Brain pericyte (primary cell): Measurements from ENCODE around the gene TENM4.

ENCODE experiments used
- DNase-seq: peaks from one replicate; pipeline ENCODE4 v3.0.0-alpha.2; 2012; ENCODE audit warnings: low read depth, low spot score

The TENM4 gene

DNA sequence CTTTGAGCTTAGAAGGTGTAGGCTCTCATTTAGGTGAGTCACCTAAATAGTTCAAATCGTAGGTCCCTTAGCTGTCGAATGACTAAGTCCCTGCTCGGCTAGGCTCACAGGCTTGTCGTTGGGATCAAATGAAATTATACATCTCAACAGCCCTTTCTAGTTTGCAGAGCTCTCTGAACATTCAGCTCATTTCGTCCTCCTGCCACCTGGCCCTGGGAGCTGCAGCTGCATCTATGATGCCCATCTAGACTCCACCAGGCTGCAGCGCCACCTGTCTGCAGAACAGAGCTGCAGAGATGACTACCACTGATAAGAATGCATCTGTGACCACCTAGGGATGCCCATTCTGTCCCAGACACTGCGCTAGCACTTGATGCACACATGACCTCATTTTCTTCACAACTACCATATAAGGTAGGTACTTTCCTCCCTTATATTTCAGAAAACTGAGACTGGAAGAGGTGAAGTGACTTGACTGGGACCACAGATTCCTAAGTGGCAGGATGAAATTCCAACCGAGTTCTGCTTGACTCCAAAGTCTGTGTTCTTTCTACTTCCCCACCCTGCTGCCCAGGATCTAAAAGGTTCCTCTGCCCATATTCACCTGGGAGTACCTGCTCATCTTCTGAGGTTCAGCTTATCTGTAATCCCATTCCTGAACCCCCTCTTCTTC, 725.1 kb downstream of the TENM4 start:
- no peak for DNase-seq

DNA sequence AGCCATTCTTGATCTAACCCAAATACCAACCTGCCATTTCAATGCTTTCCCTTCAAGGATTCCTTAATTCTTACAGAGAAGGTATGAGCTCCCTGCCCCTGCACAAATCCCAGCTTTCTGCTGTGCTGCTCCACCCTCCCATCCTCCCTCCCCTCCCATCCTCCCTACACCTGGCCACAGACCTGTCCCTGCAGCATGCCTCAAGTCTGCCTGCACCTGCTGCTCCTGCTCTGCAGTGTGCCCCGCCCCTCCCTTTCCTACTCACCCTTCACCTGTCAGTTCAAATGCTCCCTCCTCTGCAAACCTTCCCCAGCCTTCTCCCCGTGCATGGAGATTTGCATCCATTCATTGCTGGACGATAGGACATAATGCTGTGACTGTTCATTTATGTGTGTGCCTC, 726.3 kb downstream of the TENM4 start:
- DNase-seq = no peak

DNA sequence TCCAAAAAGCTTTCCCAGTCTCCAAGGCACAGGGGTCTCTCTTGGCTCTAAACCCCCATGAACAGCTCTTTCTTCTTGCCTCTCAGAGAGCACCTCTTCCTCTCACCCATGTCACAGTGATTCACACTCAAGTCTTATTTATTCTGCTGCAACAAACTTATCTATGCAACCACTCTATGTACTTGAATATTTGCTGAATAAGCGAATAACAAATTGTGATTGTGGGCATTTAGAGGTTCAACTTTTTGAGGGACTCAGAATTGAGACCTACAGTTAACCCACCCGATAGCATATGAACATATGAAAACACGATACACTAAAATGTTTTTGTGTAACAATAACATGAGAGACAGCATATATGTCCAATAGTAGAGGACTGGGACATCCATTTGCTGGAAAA, 729.1 kb downstream of the TENM4 start:
- no peak for DNase-seq

DNA sequence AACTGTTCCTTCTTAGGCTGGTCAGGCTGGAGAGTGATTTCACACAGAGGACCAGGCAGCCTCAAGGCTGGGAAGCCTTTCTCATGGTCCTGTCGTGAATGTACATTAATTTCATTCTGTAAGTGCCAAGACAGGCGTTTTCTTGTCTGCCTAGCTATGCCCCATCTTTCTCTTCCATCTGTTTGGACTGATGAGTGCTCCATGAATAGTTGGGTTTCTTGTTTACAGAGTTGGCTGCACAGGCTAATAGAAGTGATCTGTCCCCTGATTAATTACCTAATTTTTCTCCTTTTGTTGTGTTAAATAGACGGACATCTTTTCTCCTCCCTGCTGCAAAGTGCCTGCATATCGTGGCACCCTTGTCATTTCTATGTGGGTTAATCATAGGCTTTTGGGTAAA, 730.4 kb downstream of the TENM4 start:
- DNase-seq = no peak

DNA sequence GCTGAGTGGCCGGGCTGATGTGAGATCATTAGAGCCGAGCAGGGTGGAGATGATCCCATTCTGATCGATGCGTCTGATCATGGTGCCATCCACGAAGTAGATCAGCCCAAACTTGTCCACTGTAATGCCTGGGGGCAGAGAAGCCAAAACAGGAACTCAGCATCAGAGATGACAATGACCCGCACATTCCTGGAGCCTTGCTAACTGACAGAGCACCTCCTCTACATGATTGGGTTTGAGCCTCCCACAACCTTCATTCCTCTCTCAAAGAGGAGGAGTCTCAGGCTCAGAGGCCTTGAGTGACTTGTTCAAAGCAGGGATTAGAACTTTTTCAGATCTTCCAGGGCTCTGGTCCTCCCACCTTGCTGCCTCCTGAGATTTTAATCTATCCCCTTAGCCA, 732.4 kb downstream of the TENM4 start:
- DNase-seq = no peak

- DNase-seq = no peak
Observed at GRCh38 chr11:78706551-78706950, 734.3 kb downstream of the TENM4 start.

DNA sequence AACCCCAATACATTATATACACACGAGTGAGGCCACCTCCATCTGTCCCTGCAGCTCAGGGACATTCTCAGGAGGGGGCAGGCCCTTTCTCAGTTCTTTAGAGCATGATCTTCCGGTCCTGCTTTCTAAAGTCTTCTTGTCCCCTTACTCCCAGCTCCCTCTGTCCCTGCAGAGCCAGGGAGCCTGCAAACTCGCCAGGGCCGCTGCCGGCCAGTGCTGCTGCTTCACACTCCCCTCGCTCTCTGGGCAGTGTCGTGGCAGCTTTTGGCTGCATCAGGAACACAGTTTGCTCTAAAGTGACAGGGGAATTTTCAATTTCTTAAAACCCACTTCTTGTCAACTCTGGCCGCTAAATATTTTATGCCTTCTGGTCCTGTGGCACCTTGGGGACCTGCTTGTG, 736.0 kb downstream of the TENM4 start:
- DNase-seq = no peak

- no peak for DNase-seq
Observed at GRCh38 chr11:78699609-78700135, 741.2 kb downstream of the TENM4 start.

DNA sequence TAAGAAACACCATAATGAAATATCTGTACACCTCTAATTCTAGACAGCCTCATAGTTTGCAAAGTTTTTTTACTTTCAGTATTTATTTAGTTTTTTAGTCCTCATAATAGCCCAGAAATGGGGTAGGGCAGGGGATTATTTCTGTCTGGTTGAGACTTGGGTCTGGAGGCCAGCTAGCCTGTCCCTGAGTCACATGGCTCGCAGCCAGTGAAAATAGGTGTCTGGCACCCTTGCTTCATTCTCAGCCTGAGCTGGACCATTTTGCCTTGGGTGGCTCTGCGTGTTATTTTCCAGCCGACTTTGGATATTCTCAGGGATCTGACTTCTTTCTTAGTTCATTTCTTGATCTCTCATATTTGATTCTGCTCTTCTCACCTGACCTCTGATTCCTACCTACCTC, 742.2 kb downstream of the TENM4 start:
- no peak for DNase-seq

- DNase-seq = no peak
Observed at GRCh38 chr11:78696177-78696576, 744.7 kb downstream of the TENM4 start.

DNA sequence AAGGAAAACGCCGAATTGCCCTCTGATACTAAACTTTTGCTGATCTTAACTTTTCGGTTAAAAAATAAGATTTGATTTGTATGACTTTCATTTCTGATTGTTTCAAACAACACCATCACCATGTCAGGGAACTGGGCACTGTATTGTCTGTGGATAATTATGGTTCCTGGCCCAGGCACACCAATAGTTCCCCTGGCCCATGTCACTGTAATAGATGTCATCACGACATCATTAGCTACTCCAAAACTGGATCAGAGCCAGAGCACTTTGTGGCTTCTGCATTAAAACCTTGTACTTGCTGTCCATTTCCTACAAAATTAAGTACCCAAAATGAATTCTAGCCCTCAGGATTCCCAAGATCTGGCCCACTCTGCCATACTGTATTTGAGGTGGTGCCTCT, 746.7 kb downstream of the TENM4 start:
- DNase-seq = no peak

- no peak for DNase-seq
Observed at GRCh38 chr11:78691215-78691614, 749.6 kb downstream of the TENM4 start.

DNA sequence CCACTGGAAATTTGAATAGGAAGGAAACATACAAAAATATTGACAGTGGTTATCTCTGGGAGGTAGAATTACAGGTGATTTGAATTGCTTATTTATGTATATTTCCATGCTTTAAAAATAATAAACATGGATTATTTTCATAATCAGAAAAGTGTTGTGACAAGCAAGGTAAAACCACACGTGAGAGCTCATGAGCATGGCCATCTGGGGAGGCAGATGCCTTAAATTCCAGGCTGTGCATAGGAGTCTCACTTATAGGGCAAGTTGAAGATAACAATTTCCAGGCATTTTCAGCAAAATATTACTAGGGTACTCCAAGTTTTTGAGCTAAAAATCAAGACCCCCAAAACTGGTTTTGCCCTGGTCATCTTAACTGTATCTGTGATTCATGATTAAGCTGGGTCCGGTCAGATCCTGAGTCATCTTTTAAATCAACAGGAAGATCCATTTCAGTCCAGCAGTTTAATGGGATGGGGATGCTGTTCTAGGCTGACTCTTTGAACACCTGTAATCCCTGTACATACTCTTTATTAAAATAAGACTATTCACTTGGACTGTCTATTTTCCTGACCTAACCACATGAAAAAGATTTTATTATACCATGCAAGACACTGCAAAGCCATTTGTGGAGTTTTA, 750.4 kb downstream of the TENM4 start:
- DNase-seq = no peak

GRCh38 chr11:78689585-78690153, 751.2 kb downstream of the TENM4 start:
- no peak for DNase-seq

DNA sequence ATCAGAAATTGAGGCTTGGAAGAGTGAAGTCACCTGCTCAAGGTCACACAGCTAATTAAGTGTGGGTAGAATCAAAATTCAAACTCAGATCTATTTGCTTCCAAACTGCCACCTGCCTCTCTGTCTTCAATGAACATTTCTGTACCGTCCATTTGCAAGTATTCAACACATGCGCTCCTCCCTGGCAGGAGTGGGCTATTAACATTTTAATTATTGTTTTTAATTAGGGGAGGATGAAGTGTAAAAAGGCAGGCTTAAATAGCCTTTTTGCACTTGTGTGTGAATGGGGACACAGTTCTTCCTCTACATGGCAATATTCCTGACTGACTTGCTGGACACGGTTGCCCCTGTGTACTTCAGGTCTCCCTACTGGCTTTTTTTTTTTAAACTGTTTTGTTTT, 751.7 kb downstream of the TENM4 start:
- DNase-seq = no peak

GRCh38 chr11:78688460-78688859, 752.4 kb downstream of the TENM4 start:
- no peak for DNase-seq

DNA sequence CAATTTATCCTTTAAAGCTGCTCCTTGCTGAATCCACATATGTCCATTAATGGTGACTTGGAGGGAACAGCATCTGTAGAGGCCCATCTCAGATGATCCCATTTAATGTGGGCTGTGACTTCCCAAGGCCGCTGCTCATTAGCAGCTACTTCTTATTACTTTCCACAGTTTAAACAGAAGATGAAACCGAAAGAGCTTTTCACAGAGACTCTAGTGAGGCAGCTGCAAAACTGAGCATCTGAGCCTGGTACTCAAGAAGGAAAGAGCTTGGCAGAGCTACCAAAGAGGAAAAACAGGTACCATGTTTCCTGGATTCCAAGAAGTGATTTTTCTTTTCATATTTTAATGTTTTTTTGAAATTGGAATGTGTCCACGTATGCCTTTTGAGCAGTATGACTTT, 755.7 kb downstream of the TENM4 start:
- no peak for DNase-seq

DNA sequence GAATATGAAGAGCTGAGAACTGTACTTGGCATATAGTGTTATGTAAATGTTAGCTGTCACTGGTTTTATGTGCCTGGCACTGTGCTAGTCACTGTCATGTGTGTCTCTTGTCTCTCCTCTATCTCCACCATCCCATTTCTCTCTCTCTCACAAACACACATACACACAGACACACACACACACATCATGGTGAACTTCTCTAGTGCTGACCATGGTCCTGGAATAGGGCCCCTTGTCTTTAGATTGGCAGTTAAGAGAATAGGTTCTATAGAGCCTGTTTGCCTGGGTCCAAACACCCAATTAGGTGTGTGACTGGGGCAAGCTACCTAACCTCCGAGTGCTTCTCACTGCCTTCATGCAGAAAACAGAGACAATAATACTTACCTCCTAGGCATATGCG, 756.5 kb downstream of the TENM4 start:
- DNase-seq = no peak

GRCh38 chr11:78683774-78684173, 757.1 kb downstream of the TENM4 start:
- no peak for DNase-seq

DNA sequence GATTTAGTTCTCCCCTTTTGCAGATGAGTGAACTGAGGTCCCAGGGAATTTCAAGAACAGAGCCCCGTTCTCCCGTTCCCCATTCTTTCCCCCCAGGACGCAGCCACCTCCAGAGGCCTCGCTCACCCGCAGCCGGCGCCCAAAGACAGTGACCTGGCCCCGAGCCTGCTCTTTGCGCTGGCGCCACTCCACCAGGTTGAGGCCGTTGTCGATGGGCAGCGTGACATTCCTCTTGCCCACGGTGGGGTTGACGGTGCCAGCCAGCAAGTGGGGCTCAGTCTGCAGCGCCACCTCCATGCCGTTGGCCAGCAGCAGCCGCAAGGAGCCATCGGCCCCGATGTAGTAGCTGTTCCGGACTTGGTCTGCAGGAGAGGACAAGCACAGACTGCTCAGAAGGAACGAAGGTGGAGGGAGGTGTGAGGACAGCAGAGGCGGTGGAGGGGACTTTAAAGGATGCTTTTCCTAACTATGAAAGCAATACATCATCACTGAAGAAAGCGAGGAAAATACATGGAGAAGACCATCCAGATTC, 764.7 kb downstream of the TENM4 start:
- no peak for DNase-seq

DNA sequence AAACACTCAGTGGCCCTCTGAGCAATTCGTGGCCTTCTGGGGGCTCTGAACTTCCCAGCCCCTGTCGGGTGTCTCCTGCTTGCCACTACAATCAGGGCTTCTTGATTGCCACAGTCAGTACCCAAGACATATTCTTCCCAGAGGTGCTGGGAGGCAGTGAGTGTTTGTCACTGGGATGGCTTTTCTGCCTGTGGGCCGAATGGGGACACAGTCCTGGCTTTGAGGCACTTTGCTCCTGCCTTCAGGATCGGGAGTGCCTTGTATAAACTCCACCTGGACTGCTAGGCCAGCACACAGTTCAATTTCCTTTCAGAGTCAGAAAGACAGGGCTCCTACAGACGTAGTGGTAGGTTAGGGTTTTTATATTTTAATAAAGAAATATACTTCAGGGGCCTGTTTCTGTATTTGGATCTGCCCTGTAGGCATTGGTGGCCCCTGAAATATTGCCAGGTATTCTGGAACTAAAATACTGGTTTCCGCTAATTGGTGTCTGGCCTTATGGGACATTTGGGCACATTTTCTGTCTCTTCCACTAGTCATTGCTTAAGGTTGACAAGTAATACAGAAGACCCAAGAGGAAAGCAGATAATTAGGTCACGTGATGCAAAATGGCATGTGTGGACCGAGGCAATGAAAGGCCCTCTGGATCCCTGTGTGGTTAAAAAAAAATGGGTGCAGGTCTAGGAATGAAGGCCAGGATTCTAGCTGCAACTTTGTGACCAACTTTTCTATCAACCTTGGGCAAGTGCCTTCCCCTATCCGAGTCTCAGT, 767.8 kb downstream of the TENM4 start:
- DNase-seq = no peak

- no peak for DNase-seq
Observed at GRCh38 chr11:78669249-78669648, 771.6 kb downstream of the TENM4 start.
